GM18505 (cell line): ENCODE data around the gene GRIP1.
A peak's percentile ranks its signal among the peaks of the same experiment; 100 is the strongest.

Source experiments
- ATAC-seq: cut with Tn5 transposase; IDR thresholded peaks from one replicate; pipeline ENCODE4 v1.9.1; 2021; ENCODE audit not compliant: unreplicated experiment
- POLR2A ChIP-seq: IDR thresholded peaks from 4 replicates; pipeline ENCODE4 v1.6.1; 2011; ENCODE audit warnings: borderline replicate concordance; ENCODE audit not compliant: insufficient read depth, insufficient read length; ENCODE audit errors: extremely low read depth

Gene GRIP1

DNA sequence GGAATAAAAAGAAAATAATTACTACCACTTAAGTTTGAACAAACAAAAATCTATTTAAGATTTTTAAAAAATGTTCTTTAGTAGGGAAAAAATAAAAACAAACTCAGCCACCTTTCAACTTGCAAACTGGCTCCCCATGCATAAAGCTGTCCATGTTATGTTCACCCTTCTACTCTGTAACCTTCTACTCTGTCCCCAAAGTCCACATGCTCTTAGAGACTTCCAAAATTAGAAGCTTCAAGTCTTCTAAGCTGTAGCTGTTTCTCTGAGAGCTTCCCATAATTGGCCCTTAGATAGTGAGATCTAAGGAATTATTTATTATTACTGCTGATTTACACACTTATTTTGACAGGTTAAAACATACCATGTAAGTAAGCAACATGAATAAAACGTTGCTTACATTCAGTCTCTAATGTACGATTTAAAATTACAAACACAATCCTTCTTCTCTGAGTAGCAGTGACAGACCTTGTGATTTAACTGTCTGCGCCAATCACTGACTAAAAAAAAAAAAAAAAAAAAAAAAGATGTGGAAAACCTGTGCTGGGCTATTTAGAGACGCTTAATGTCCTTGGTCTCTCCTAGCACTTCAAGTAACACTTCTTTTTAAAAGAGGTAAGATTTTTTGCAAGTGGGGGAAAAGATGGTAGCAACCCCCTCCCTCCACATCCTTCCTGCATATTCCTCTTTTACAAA is 28.3 kb upstream of the GRIP1 start:
- no peak for TF ChIP-seq POLR2A

DNA sequence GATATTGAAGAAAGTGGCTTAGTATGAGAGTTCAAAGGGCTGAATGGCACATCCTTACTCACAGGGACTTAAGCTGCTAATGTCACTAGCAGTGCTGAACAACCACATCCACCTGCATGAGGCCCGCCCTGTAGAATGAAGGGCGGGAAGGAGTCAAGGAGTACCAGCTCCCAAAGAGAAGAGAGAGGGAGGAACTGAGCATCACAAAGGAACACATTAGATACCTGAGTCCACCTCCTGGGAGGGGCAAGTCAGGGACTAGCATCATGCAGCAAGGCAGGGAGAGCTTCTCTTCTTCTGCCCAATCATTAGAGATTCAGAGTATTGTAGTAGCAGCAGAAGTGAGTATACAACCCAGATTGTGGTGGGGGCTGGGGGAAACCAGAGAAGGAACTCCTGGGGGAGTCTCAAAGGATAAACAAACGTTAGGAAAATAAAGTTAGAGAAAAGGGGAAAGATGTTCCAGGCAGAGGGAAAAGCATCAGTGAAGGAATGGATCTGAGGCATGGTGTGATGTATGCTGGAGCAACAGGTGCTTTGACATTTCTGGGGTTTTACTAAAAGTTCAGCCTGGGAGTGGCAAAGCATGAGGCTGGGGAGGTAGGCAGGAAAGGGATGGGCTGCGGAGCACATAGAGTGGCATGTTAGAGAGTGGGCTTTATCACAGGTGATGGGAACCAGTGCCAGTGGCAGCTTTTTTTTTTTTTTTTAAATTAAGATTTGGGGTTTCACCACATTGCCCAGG is 21.0 kb upstream of the GRIP1 start:
- TF ChIP-seq POLR2A, result no peak
- ATAC-seq, result no peak

More for the DNA sequence above, 28.3 kb upstream of the GRIP1 start:
- no peak for ATAC-seq

DNA sequence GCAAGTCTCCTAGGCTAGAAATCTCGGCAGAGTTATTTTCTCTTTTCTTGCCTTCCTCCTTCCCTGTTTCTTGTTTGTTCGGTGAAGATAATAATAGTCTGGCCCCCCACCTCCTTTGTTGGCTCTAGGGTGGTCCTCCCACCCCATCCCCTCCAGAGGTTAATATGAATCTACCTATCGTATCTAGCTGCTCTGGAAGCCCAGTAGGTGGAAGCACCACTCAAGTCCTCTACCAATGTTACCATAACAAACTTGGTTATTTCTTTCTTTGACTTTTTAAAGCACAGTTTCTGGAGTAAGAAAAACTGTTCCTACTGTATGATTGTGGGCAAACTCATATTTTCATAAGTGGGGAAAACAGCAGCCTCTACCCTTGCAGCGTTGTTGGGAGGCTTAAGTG is 19.7 kb upstream of the GRIP1 start:
- no peak for ATAC-seq
- no peak for TF ChIP-seq POLR2A

DNA sequence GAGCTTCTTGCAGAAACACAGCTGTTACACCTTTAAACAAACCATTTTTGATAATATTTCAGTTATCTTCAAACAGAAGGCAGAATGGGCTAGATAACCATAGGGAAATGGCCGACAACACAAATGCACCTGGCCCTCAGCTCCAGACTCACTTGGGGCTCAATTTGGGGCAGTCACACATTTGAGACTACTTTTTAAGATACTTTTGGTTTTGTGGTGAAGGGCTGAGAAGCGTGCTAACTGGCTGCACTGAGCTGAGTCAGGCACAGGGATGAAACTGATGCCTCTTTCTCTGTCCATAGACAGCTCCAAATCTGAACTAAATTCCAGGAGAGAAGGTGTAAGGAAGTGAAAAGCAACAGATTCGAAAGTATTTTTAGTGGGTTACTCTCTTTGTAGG is 18.5 kb upstream of the GRIP1 start:
- no peak for TF ChIP-seq POLR2A
- ATAC-seq, result no peak

DNA sequence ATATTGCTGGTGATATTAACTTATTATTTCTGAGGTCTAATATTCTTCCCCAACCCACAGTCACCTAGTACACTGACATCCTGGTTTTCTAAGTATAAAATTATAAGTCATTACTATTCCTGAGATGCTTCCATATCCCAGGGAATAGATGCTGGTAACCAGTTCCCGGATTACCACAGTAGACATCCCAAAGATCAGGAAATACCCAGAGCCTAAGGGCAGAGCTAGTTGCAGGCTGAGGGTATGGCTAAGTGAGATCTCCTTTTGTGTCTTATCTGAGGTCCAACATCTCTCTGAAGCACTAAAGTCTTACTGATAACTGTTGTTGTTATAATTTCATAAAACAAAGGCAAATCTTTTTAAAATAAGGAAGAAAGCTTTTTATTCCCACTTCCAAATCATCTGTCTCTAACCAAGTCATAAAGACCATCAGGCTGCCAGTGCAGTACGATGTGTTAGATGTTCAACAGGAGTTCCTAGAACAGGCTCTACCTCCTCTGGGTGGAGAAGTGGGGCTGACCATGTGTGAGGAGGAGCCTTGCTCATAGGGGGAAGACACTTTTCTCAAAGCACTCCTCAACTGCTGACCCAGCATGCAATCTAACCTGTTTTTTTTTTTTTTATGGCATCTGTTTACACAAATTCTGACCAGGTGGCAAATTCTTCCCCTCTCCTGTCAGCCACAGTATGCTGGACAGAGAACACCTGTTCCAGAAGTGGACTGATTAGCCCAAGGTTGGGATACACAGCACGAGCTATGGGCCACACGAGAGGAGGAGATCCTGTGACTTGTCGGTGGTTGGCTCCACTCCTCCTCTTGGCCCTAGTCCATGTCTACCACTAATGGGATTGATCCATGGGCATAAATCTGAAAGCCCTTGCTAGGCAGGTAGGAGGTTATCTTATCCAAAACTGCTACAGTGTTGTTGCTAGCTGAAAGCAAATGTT is 16.1 kb upstream of the GRIP1 start:
- TF ChIP-seq POLR2A, result no peak
- no peak for ATAC-seq

DNA sequence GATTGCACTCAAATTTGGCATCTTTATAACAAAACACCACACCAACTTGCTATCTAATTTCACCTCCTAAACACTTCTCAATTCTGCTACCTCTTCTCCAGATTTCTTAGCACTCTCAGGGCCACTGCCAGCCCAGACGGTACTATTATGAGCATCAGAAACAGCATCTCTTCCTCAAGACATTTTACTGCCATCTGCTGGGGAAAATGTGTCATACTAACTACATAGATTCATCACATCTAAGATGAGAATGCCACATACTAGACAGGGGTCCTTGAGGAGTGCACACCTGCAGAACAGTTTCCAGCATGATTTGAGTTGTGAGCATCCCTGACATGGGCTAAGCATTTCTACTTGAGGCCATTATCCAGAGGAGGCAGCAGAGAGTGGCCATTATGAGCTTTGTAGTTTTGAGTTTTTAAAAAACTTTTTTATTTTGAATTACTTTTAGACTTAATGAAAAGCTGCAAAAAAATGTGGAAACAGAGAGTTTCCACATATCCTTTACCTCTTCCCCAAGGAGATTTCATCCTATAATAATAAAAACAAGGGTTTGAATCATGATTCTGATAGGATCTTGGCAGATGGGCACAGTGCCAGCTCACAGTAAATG is 15.1 kb upstream of the GRIP1 start:
- ATAC-seq, result peak; percentile 78
- TF ChIP-seq POLR2A, result no peak

DNA sequence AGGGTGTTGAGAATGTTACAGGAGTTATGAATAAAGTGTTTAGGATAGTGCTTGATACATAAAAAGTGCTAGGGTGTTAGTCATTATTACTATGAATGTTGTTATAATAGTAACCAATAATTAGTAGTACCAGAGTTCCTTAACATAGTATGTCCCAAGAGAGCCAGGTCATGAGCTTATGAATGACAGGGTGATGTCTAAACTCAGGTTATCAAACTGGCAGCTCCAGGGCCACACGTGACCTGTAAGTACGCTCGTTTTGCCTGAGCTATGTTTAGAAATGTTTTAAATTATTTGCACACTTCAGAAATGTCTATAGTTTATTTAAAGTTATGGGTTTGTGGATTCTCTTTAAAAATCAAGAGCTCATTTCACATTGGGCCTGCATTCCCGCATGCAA is 14.1 kb upstream of the GRIP1 start:
- no peak for ATAC-seq
- TF ChIP-seq POLR2A, result no peak

DNA sequence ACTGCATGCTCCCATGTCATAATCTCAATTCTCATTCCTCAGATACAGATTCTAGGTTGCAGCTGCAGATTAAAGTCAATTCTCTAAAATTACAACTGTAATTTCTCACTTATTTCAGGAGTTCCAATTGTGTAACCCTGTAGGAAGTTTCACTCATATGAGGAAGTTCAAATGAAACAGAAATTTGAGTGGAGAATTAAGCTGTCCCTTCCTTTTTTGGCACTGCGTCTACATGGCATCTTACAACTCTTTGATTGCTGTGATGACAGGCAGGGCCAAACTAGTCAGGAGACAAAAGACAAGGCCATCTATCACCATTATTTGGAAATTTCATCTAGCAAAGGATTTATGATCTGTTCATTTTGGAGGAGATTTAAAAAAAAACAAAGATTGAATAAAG is 13.3 kb upstream of the GRIP1 start:
- ATAC-seq, result no peak

DNA sequence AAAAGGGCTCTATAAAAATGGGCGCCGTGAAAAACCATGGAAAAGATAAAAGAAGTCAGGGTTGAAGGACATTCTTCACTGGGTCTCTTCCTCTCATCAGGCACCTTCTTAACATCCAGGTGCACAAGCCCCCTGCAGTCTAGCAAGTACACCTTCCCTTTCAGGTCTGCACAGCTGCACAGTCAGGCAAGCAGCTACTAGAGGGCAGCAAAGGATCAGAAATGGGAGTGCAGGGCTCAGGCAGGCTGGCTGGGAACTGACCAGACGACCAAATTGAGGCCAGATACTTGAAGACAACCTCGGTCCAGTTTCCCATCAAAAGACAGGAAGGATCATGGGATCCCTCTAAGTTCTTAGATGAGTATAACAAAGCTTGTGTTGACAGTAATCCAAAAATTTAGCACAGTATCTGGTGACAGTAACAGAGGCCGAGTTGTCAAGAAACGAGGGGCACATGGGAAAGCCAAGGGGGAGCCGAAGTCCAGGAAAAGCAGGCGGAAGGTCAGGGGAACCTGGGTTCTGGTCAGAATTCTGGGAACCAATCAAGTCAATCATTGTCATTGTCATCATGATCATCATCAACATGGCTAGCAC is 10.1 kb upstream of the GRIP1 start:
- peak; percentile 76 for ATAC-seq
- TF ChIP-seq POLR2A, result no peak

More for the DNA sequence above, 13.3 kb upstream of the GRIP1 start:
- TF ChIP-seq POLR2A, result no peak

DNA sequence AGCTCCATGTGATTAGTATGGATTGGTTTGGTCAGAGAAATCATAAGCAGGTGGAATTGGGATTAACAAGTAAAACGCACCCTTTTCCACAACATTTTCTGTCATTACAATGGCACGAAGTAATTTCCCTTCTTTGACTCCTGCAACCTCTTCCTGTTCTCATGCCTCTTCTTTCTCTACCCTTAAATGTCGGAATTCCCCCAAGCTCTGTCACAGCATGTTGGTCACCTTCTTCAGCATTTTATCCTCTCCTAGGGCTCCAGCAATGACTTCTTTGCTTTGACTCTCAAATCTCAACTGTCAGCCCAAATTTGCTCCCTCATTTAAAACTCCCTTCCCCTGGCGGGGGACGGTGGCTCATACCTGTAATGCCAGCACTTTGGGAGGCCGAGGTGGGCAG is 5.3 kb upstream of the GRIP1 start:
- no peak for TF ChIP-seq POLR2A
- ATAC-seq, result no peak

DNA sequence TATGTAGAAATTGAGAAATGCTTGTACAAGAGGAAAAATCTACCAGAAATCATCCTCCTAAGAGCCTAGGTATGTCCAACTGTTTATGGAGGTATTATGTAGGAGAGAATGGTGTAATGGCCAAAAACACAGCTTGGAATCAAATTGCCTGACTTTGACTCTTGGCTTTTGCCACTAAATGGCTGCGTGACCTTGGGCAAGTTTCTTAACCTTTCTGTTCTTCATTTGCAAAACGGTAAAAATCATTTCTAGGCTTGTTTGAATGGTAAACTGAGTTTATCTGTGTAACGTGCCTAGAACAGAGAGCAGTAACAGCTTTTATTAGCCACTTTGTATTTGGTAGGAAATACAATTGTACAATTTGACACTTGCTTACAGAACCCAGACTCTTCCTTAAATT is 4.9 kb upstream of the GRIP1 start:
- ATAC-seq, result no peak
- no peak for TF ChIP-seq POLR2A

DNA sequence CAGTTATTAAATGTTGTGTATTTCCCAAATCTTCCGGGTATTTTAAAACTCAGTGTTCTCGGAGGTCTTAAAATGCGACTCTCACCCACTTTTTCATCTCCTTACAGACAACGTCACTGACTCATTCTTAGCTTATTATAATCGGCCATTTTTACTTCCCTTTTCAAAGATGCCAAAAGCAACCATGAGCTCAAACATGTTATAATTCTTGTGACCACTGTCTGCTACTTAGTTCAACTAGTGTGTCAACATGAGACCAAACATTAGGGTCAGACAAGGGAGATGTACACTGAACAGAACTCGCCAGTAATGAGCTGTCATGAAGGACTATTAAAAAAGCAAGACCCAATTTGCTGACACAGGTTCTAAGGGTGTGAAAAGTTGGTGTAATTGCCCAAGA is 4.2 kb upstream of the GRIP1 start:
- no peak for ATAC-seq
- TF ChIP-seq POLR2A, result no peak
